HG03064 (cell line): ENCODE results near the gene TNKS2.

Experiments used
- ATAC-seq: cut with Tn5 transposase; IDR thresholded peaks from one replicate; pipeline ENCODE4 v1.9.1; 2021; ENCODE audit warnings: low read depth; ENCODE audit not compliant: unreplicated experiment

The TNKS2 gene

GRCh38 chr10:91907914-91908336, 109.7 kb downstream of the TNKS2 start:
- ATAC-seq: no peak

DNA sequence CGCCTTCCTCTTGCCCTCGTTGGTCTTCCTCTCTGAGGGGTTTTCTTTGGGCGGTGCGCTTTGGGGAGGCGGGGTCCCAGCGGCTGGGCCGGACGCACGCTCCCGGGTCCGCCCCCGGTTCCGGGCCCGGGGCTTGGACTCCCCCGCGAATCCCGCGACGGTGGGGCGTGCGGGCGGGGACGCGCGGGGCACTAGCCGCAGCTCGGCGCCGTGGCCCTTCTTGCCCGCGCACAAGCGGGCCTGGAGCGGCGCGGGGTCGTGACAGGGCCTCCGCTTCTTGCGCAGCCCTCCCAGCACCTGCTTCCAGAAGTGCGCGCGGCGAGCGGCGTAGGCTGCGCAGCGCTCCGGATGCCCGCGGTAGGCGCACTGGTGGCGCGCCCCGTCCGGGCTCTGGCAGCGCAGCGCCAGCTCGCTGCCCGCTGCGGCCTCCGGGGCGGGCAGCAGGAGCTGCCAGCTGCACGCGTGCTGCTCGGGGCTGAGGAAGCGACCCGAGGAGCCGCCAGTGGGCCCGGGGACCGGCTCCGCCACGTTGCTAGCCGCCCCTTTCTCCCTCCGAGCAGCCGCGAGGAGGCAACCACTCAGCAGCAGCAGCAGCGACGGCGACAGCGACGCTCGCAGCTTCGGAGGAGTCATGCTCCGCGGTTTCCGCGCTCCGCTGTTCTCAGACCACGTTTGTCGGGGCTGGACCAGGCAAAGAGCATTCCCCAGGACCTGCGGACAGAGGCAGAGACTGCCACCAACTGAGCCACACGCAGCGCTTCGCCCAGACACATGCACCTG, 110.3 kb downstream of the TNKS2 start:
- peak; percentile 90 for ATAC-seq

DNA sequence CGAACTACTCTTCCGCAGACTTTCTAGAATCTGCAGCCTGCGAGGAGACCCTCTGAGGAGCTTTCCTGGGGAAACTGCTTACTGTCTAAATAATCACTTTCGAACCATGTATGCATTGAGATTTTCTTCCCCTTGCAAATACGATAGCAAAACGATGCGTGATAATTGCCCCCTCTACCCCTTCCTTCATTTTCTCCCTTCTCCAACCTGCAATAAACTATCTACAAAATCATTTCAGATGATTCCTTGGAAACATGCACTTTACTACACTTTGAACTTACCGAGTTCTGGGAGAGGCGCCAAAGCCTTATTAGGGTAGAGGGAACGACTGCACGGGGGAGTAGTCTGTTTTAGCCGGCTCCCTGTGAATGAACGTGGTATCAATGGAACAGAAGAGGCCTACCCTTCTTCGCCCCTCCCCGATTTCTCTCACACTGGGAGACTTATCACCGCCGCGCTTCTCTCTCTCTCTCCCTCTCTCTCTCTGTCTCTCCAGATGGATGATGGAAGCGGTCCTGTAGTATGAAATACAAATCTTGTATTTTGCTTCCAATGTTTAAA, 111.0 kb downstream of the TNKS2 start, which contains the start of gene FGFBP3:
TSS of gene FGFBP3 (minus strand) at position 370 of the 561 bp plus-strand sequence. CDS start 517 bp downstream, outside the sequence.
- no peak for ATAC-seq

DNA sequence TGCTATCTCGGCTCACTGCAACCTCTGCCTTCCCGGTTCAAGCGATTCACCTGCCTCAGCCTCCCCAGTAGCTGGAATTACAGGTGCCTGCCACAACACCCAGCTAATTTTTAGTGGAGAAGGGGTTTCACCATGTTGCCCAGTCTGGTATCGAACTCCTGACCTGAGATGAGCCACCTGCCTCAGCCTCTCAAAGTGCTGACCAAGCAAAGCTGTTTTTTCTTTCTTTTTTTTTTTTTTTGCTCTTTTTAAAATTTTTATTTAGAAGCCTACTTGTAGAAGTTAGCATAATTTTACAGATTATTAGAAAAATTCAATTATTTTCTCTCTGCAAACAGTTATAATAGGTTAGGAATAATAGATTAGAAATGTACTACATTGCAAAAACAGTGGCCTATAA, 112.2 kb downstream of the TNKS2 start:
- ATAC-seq: no peak
